Body of pancreas (tissue), 4 donors: Measurements from ENCODE around the gene F8A3. TPM values are rescaled to one million over a fixed set of nuclear protein-coding genes. Genes with fewer than 3 reads are reported as not detected.

ENCODE experiments used
- ATAC-seq: fragments of 150-250 bp; one replicate; pipeline ENCODE4 v1.9.1; 2016
- DNase-seq, 4 donors: peaks; one replicate each; pipeline ENCODE4 v3.0.0-alpha.2; 2019
- H3K27ac ChIP-seq, 4 donors: fragments of 200-600 bp; sonication (generic); 1 replicate in 3 of 4; 2 replicates in 1 of 4; pipeline versions ENCODE4 v1.5.1 to v1.6.1; 2016 to 2019; ENCODE audit warnings: mild to moderate bottlenecking in 1 of 4, mixed read lengths in 1 of 4, moderate library complexity in 1 of 4
- H3K27me3 ChIP-seq, 2 donors: fragments of 200-600 bp; sonication (generic); one replicate each; pipeline ENCODE4 v1.6.0; 2016; ENCODE audit warnings: mild to moderate bottlenecking in 1 of 2
- H3K36me3 ChIP-seq, 2 donors: fragments of 200-600 bp; sonication (generic); replicated peaks in 1 of 2; 2 replicates each; pipeline ENCODE4 v1.5.1; 2016; ENCODE audit warnings: low read depth in 2 of 2; ENCODE audit not compliant: insufficient read depth in 1 of 2
- H3K4me1 ChIP-seq: fragments of 200-600 bp; sonication (generic); one replicate; pipeline ENCODE4 v1.6.0; 2016
- H3K4me3 ChIP-seq, 2 donors: fragments of 200-600 bp; sonication (generic); 1 replicate in 1 of 2; 2 replicates in 1 of 2; pipeline ENCODE4 v1.5.1; 2016 to 2019
- H3K9me3 ChIP-seq, 3 donors: fragments of 200-600 bp; sonication (generic); 1 replicate in 2 of 3; 2 replicates in 1 of 3; pipeline ENCODE4 v1.5.1; 2016
- POLR2A ChIP-seq, 3 donors: fragments of 450-650 bp; IDR thresholded peaks; one replicate each; pipeline ENCODE4 v1.6.1; 2016; ENCODE audit warnings: antibody characterized with exemption in 3 of 3, mild to moderate bottlenecking in 2 of 3
- WGBS, 2 donors: methylation state at CpG; one replicate each; pipeline ENCODE4 v1.1.5; 2017; 5-methylcytosine and 5-hydroxymethylcytosine counted together
- intact Hi-C: fragments of 100-400 bp; cut with DNase I; formaldehyde crosslinking; loops from one replicate; pipeline ENCODE4 v1.15.1; 2023
- microRNA-seq, 2 donors: library from miRNA; unstranded; fragments of <30 nt; microRNA quantifications; one replicate each; pipeline ENCODE4, GENCODE V29; 2016; ENCODE audit warnings: borderline number of aligned reads in 2 of 2, borderline replicate concordance in 2 of 2
- small RNA-seq: library from RNA; depleted of rRNA; stranded (forward); fragments of <200 nt; gene quantifications from one replicate; pipeline ENCODE3, GENCODE V24; 2016
- total RNA-seq, 2 donors: library from RNA; depleted of rRNA; stranded (reverse); fragments of >200 nt; gene quantifications; one replicate each; pipeline ENCODE4 v1.1.0, GENCODE V29; 2016
- TF ChIP-seq, protein P1 (sequence below), 7 experiments: fragments of 450-650 bp in 4 of 7; fragments of 200-600 bp in 3 of 7; sonication (generic) in 3 of 7; IDR thresholded peaks; one replicate each; pipeline ENCODE4 v1.5.1; 2016 to 2019; ENCODE audit warnings: antibody characterized with exemption in 7 of 7

F8A3 gene
- total RNA-seq, 2 donors from 2014 or later = 17.1 TPM; not detected in 1

DNA sequence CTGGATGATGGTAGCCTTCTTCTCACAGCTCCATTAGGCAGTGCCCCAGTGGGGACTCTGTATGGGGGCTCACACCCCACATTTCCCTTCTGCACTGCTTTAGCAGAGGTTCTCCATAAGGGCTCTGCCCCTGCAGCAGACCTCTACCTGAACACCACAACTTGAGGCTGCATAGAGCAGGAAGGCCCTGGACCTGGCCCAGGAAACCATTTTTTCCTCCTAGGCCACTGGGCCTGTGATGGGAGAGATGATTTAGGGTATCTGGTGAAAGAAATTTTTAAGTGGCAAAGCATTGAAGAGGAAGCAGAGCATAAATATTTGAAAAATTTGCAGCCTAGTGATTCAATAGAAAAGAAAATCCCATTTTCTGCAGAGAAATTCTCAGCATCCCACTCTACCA, 17.3 kb downstream of the F8A3 start:
- Histone ChIP-seq H3K36me3 (no peaks in the 10 kb centered on the region), H3K27ac (no peak overlapping the region), H3K9me3 (no peaks in the 10 kb centered on the region), H3K27me3 (no peaks in the 10 kb centered on the region), H3K4me1 (no peaks in the 10 kb centered on the region), H3K4me3 (no peak overlapping the region)
- intact Hi-C loops = no loop called here
- TF ChIP-seq POLR2A (IDR thresholded peaks at IDR 0.05) = no peak
- TF ChIP-seq, protein P1, sequence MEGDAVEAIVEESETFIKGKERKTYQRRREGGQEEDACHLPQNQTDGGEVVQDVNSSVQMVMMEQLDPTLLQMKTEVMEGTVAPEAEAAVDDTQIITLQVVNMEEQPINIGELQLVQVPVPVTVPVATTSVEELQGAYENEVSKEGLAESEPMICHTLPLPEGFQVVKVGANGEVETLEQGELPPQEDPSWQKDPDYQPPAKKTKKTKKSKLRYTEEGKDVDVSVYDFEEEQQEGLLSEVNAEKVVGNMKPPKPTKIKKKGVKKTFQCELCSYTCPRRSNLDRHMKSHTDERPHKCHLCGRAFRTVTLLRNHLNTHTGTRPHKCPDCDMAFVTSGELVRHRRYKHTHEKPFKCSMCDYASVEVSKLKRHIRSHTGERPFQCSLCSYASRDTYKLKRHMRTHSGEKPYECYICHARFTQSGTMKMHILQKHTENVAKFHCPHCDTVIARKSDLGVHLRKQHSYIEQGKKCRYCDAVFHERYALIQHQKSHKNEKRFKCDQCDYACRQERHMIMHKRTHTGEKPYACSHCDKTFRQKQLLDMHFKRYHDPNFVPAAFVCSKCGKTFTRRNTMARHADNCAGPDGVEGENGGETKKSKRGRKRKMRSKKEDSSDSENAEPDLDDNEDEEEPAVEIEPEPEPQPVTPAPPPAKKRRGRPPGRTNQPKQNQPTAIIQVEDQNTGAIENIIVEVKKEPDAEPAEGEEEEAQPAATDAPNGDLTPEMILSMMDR (IDR thresholded peaks at IDR 0.05) = no peak
- DNase-seq = no peak
- no peak for ATAC-seq

DNA sequence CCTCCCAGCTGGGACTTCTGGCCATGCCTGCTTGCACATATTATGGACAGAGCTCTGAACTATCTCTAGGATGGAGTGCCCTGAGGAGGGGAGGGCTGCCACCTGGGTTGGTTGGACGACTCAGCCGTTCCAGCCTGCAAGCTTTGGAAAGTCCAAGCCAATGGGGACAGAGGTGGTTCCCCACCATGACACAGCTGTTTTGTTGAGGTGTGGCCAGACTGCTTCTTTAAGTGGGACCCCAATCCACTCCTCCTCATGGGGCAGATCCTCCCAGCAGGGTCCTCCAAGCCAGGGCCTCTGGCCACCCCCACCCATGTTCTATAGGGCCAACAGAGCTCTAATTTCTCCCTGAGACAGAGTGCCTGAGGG, 22.7 kb downstream of the F8A3 start:
- WGBS, 2 donors = 92% methylated on average over 2 of the region's 2 CpGs; no CpG with 5 or more reads in 1 of the 2 donors
- DNase-seq (no peak), ATAC-seq (no peak)
- Histone ChIP-seq H3K4me1 (no peaks in the 10 kb centered on the region), H3K27me3 (no peaks in the 10 kb centered on the region), H3K9me3 (no peaks in the 10 kb centered on the region), H3K4me3 (no peak overlapping the region), H3K27ac (no peak overlapping the region), H3K36me3 (no peaks in the 10 kb centered on the region)
- intact Hi-C loops = no loop called here
- no peak for TF ChIP-seq POLR2A (IDR thresholded peaks at IDR 0.05)
- TF ChIP-seq, protein P1 (IDR thresholded peaks at IDR 0.05) = no peak

DNA sequence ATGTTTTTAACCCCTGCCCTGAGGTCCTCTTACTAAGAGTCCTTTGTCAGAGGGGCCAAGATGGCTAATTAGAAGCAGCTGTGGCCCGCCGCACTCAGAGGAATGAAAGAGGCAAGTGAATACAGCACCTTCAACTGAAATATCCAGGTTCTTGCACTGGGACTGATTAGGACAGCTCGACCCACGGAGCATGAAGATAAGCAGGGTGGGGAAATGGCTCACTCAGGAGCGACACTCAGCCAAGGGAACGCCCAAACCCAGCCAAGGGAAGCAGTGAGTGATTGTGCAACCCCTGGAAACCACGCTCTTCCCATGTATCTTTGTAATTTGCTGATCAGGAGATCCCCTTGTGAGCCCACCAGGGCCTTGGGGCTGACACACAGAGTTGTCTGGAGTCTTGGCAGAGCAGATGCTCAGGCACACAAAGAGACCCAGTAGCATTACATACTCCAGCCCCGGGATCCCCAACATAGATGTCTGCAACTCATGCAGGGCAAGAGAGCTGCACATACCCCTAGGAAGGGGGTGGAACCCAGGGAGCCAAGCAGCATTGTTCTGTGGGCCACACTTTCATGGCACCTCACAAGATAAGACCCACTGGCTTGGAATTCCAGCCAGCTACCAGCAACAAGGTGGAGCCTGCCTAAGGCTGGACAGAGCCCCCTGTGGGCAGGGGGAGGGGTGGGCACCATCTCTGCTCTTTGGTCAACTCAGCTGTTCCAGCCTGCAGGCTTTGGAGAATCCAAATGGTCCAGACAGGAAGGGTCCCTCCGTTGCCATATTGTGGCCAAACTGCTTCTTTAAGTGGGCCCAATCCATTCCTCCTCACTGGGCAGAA, 23.3 kb downstream of the F8A3 start:
- no peak for ATAC-seq
- no peak overlapping the region for H3K27ac ChIP-seq
- TF ChIP-seq POLR2A (IDR thresholded peaks at IDR 0.05) = no peak
- TF ChIP-seq, protein P1 (IDR thresholded peaks at IDR 0.05) = no peak
- WGBS, 2 donors = 87 to 100% methylated on average over 7 to 8 of the region's 9 CpGs
- intact Hi-C loops = no loop called here
- DNase-seq = no peak
- H3K4me1 ChIP-seq = no peaks in the 10 kb centered on the region
- no peaks in the 10 kb centered on the region for H3K27me3 ChIP-seq
- H3K4me3 ChIP-seq = no peak overlapping the region
- H3K9me3 ChIP-seq = no peaks in the 10 kb centered on the region
- no peaks in the 10 kb centered on the region for H3K36me3 ChIP-seq

DNA sequence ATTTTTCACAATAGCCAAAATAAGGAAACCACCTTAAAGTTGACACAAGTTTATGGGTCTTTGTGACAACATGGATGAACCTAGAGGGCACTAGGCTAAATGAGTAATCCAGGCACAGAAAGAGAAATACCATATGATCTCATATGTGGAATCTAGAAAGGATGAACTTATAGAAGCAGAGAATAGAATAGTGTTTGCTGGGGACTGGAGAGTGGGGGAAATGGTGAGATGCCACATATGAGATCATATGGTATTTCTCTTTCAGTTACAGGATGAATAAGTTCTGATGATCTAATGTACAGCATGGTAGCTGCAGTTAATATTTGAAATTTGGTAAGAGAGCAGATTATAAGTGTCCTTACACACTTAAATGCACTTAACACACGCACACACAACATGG, 40.7 kb downstream of the F8A3 start:
- no peak overlapping the region for H3K27ac ChIP-seq
- TF ChIP-seq, protein P1 (IDR thresholded peaks at IDR 0.05) = no peak
- TF ChIP-seq POLR2A (IDR thresholded peaks at IDR 0.05) = no peak
- ATAC-seq = no peak

More for the DNA sequence above, 40.7 kb downstream of the F8A3 start:
- no peaks in the 10 kb centered on the region for H3K27me3 ChIP-seq
- intact Hi-C loops = no loop called here
- no peaks in the 10 kb centered on the region for H3K9me3 ChIP-seq
- no peak overlapping the region for H3K4me3 ChIP-seq
- 100% methylated on average over 1 of the region's 1 CpG for WGBS, 2 donors
- H3K4me1 ChIP-seq = no peaks in the 10 kb centered on the region
- no peaks in the 10 kb centered on the region for H3K36me3 ChIP-seq
- DNase-seq = no peak

Small RNAs within 50 kb of the gene (microRNA-seq; reads per million reads assigned to microRNA genes)
- 0 reads per million in 2 donors for gene MIR1184-3

Small RNAs within 50 kb of the gene (small RNA-seq; reads per million reads assigned to genes)
- not detected for gene MIR1184-3

Other genes with a start within 250 kb of the F8A3 start
- gene VBP1, start 242.2 kb downstream of the F8A3 start, total RNA-seq = 10 to 100 TPM; 10.5 to 17.9 TPM
- gene RAB39B, start 194.1 kb downstream of the F8A3 start, total RNA-seq = 1 to 10 TPM in 1 of 2 donors, not detected in 1; 1.8 TPM
- gene CLIC2, start 124.0 kb downstream of the F8A3 start, total RNA-seq = 1 to 10 TPM; 5.4 to 6.9 TPM
- 1 to 10 TPM in 1 of 2 donors, not detected in 1; 7.6 TPM for gene F8A2, start 76.5 kb downstream of the F8A3 start, total RNA-seq
- gene SPRY3, start 154.0 kb upstream of the F8A3 start, total RNA-seq = under 1 TPM; 0.66 to 0.78 TPM
- 10 to 100 TPM; 11.7 to 16.2 TPM for gene TMLHE, start 154.3 kb upstream of the F8A3 start, total RNA-seq